Activated naive CD8-positive, alpha-beta T cell treated with anti-CD3 and anti-CD28 coated beads for 36 hours (primary cell): ENCODE measurements around the gene MAP1LC3B. TPM values are rescaled to one million over a fixed set of nuclear protein-coding genes. Genes with fewer than 3 reads are reported as not detected.
"Not testable (repeated sequence)": the region's sequence is repeated elsewhere in the genome, so short reads cannot be mapped to it uniquely, and the experiment has no call there.

Source experiments
- DNase-seq: peaks from one replicate; pipeline ENCODE4 v3.0.0; 2021
- H3K27ac Mint-ChIP-seq: one replicate; pipeline ENCODE4 v1.8.0; 2022; ENCODE audit warnings: mild to moderate bottlenecking, moderate library complexity, mixed read lengths
- H3K27me3 Mint-ChIP-seq: one replicate; pipeline ENCODE4 v1.8.0; 2022; ENCODE audit warnings: mild to moderate bottlenecking, mixed read lengths
- H3K36me3 Mint-ChIP-seq: one replicate; pipeline ENCODE4 v1.8.0; 2021; ENCODE audit warnings: mild to moderate bottlenecking, mixed read lengths
- H3K4me1 Mint-ChIP-seq: one replicate; pipeline ENCODE4 v1.8.0; 2021; ENCODE audit warnings: mixed read lengths
- H3K4me3 Mint-ChIP-seq: one replicate; pipeline ENCODE4 v1.8.0; 2022; ENCODE audit warnings: mild to moderate bottlenecking, moderate library complexity, mixed read lengths
- H3K9me3 Mint-ChIP-seq: one replicate; pipeline ENCODE4 v1.8.0; 2022; ENCODE audit warnings: mixed read lengths
- total RNA-seq, 2 experiments: library from RNA; stranded (reverse); gene quantifications; one replicate each; pipeline ENCODE4 v1.2.3, GENCODE V29; 2021

MAP1LC3B gene
- total RNA-seq, 2 experiments from 2014 or later = 55.6 to 57.0 TPM

- H3K4me3 Mint-ChIP-seq = peak overlapping the region; percentile 82
- peaks cover 4% of the 10 kb centered on the region for H3K27me3 Mint-ChIP-seq
- H3K36me3 Mint-ChIP-seq = peaks cover 14% of the 10 kb centered on the region
- H3K4me1 Mint-ChIP-seq = peaks cover 53% of the 10 kb centered on the region
- H3K27ac Mint-ChIP-seq = peak overlapping the region; percentile 96
- peak; percentile 65 for DNase-seq
- H3K9me3 Mint-ChIP-seq = peaks cover 2% of the 10 kb centered on the region
Measured at GRCh38 chr16:87384162-87384874, 7.8 kb upstream of the MAP1LC3B start.

GRCh38 chr16:87384875-87385167, 7.3 kb upstream of the MAP1LC3B start:
- not testable (repeated sequence) for H3K9me3 Mint-ChIP-seq, H3K27me3 Mint-ChIP-seq, DNase-seq
- H3K4me3 Mint-ChIP-seq = peak overlapping the region; percentile 82
- peaks cover 13% of the 10 kb centered on the region for H3K36me3 Mint-ChIP-seq
- H3K4me1 Mint-ChIP-seq = peaks cover 54% of the 10 kb centered on the region
- peak overlapping the region; percentile 96 for H3K27ac Mint-ChIP-seq

GRCh38 chr16:87387942-87388817, 4.0 kb upstream of the MAP1LC3B start:
- Mint-ChIP-seq H3K36me3 (peaks cover 4% of the 10 kb centered on the region), H3K9me3 (peaks cover 2% of the 10 kb centered on the region), H3K4me3 (peak overlapping the region; percentile 47)

GRCh38 chr16:87388818-87389134, 3.4 kb upstream of the MAP1LC3B start:
- Mint-ChIP-seq H3K9me3 (peaks cover 2% of the 10 kb centered on the region), H3K27me3 (peaks cover 3% of the 10 kb centered on the region), H3K4me3 (peak overlapping the region; percentile 47), H3K27ac (peak overlapping the region; percentile 95), H3K36me3 (peaks cover 5% of the 10 kb centered on the region), H3K4me1 (peaks cover 41% of the 10 kb centered on the region)
- DNase-seq = no peak

More at GRCh38 chr16:87387942-87388817, 4.0 kb upstream of the MAP1LC3B start:
- Mint-ChIP-seq H3K4me1 (peaks cover 35% of the 10 kb centered on the region), H3K27ac (peak overlapping the region; percentile 95), H3K27me3 (peaks cover 4% of the 10 kb centered on the region)
- peak; percentile 86 for DNase-seq

- Mint-ChIP-seq H3K4me3 (no peak overlapping the region), H3K27me3 (no peaks in the 10 kb centered on the region), H3K27ac (peak overlapping the region; percentile 88), H3K9me3 (no peaks in the 10 kb centered on the region), H3K36me3 (peaks cover 5% of the 10 kb centered on the region), H3K4me1 (peaks cover 43% of the 10 kb centered on the region)
- DNase-seq = no peak
Measured at GRCh38 chr16:87389245-87389644, 2.9 kb upstream of the MAP1LC3B start.

- peaks cover 45% of the 10 kb centered on the region for H3K4me1 Mint-ChIP-seq
- H3K36me3 Mint-ChIP-seq = not testable (repeated sequence)
Measured at GRCh38 chr16:87389914-87390313, 2.2 kb upstream of the MAP1LC3B start.

GRCh38 chr16:87390641-87391323, 1.4 kb upstream of the MAP1LC3B start:
- Mint-ChIP-seq H3K36me3 (peaks cover 14% of the 10 kb centered on the region), H3K9me3 (no peaks in the 10 kb centered on the region), H3K27me3 (no peaks in the 10 kb centered on the region), H3K4me3 (peak overlapping the region; percentile 88), H3K4me1 (peaks cover 49% of the 10 kb centered on the region), H3K27ac (peak overlapping the region; percentile 98)
- DNase-seq = no peak

More at GRCh38 chr16:87389914-87390313, 2.2 kb upstream of the MAP1LC3B start:
- H3K9me3 Mint-ChIP-seq, H3K4me3 Mint-ChIP-seq, H3K27me3 Mint-ChIP-seq, DNase-seq: not testable (repeated sequence)
- peak overlapping the region; percentile 88 for H3K27ac Mint-ChIP-seq

GRCh38 chr16:87391324-87391949, 699 bp upstream of the MAP1LC3B start:
- Mint-ChIP-seq H3K27me3 (no peaks in the 10 kb centered on the region), H3K27ac (peak overlapping the region; percentile 98), H3K9me3 (no peaks in the 10 kb centered on the region), H3K4me3 (peak overlapping the region; percentile 88), H3K36me3 (peaks cover 14% of the 10 kb centered on the region), H3K4me1 (peaks cover 50% of the 10 kb centered on the region)
- DNase-seq = no peak

- no peaks in the 10 kb centered on the region for H3K27me3 Mint-ChIP-seq
- peak overlapping the region; percentile 90 for H3K4me3 Mint-ChIP-seq
- peak overlapping the region; percentile 87 for H3K27ac Mint-ChIP-seq
- peaks cover 48% of the 10 kb centered on the region for H3K4me1 Mint-ChIP-seq
- peak; percentile 59 for DNase-seq
- peaks cover 14% of the 10 kb centered on the region for H3K36me3 Mint-ChIP-seq
- H3K9me3 Mint-ChIP-seq = no peaks in the 10 kb centered on the region
Measured at GRCh38 chr16:87392821-87393679, 914 bp downstream of the MAP1LC3B start.

GRCh38 chr16:87393680-87394055, 1.5 kb downstream of the MAP1LC3B start:
- peak overlapping the region; percentile 90 for H3K4me3 Mint-ChIP-seq
- peaks cover 42% of the 10 kb centered on the region for H3K4me1 Mint-ChIP-seq
- no peaks in the 10 kb centered on the region for H3K9me3 Mint-ChIP-seq
- DNase-seq = no peak
- peaks cover 14% of the 10 kb centered on the region for H3K36me3 Mint-ChIP-seq
- H3K27ac Mint-ChIP-seq = peak overlapping the region; percentile 87
- no peaks in the 10 kb centered on the region for H3K27me3 Mint-ChIP-seq

- Mint-ChIP-seq H3K36me3 (peaks cover 16% of the 10 kb centered on the region), H3K27me3 (no peaks in the 10 kb centered on the region), H3K4me1 (peaks cover 36% of the 10 kb centered on the region), H3K9me3 (no peaks in the 10 kb centered on the region), H3K4me3 (no peak overlapping the region), H3K27ac (peak overlapping the region; percentile 39)
- DNase-seq = no peak
Measured at GRCh38 chr16:87395181-87395842, 3.2 kb downstream of the MAP1LC3B start.

GRCh38 chr16:87404764-87405625, 12.9 kb downstream of the MAP1LC3B start:
- H3K4me3 Mint-ChIP-seq = no peak overlapping the region
- H3K9me3 Mint-ChIP-seq = no peaks in the 10 kb centered on the region
- H3K27me3 Mint-ChIP-seq = no peaks in the 10 kb centered on the region
- H3K27ac Mint-ChIP-seq = no peak overlapping the region
- DNase-seq = no peak
- H3K4me1 Mint-ChIP-seq = no peaks in the 10 kb centered on the region
- H3K36me3 Mint-ChIP-seq = peaks cover 11% of the 10 kb centered on the region

- Mint-ChIP-seq H3K27ac (peak overlapping the region; percentile 64), H3K4me1 (no peaks in the 10 kb centered on the region), H3K9me3 (no peaks in the 10 kb centered on the region), H3K27me3 (no peaks in the 10 kb centered on the region), H3K4me3 (no peak overlapping the region), H3K36me3 (peaks cover 13% of the 10 kb centered on the region)
- DNase-seq = no peak
Measured at GRCh38 chr16:87406495-87407088, 14.5 kb downstream of the MAP1LC3B start.
